Measurements from ENCODE around the gene SV2C.

SV2C gene

DNA sequence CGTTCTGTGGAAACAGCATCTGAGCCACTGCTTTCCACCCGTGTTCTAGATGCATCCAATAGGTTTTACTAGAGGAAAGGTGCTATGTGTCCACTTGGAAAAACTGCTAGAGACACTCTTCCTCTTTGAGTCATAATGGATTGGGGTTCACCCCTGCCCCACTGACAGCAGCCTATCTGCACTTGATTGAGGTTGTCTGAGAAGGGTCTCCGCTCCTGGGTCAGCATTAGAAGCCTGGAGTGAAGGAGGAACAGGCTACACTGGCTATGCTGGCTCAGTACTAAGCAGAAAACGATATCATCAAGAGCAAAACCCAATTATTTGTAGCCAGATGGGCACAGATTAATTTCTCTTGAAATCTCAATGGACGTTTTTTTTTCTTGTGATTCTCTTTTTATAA lies 167.3 kb downstream of the SV2C start:
- DNase-seq (ENCODE audit: low read depth in 2 of 2), result no peak

DNA sequence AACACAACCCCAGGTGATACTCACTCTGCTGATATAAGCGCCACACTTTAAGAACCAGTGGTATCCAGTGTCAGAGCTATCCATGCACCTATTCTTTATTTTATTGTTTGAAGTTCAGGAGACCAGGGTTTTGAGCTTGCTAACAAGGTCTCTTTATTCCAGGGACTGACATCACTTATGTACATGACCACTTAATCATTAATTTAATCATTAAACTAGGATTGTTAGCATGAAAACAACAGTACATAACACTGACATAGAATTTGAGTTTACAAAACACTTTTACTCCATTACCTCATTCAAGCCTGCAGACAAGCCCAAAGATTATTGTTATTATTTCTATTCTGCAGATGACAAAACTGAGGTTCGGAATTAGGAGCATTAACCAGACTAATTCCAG lies 168.5 kb downstream of the SV2C start:
- no peak for DNase-seq (ENCODE audit: low read depth in 2 of 2)

DNA sequence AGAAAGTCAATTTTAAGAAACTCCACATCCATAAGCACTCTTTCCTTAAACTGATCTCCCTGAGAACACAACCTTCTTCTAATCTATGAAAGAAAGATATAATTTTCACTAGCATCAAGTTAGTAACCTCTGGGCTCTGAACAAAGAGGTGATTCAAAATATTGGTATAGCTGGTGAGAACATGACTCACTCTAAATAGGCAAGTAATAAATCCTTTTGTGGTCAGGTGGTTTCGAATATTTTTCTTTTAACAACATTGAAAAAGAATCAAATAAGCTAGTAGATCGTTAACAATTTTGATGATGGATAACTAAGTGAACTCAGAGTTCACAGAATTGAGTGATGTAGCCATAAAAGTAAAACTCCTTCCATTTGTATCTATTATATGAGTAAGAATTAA lies 169.3 kb downstream of the SV2C start:
- no peak for DNase-seq (ENCODE audit: low read depth in 2 of 2)

DNA sequence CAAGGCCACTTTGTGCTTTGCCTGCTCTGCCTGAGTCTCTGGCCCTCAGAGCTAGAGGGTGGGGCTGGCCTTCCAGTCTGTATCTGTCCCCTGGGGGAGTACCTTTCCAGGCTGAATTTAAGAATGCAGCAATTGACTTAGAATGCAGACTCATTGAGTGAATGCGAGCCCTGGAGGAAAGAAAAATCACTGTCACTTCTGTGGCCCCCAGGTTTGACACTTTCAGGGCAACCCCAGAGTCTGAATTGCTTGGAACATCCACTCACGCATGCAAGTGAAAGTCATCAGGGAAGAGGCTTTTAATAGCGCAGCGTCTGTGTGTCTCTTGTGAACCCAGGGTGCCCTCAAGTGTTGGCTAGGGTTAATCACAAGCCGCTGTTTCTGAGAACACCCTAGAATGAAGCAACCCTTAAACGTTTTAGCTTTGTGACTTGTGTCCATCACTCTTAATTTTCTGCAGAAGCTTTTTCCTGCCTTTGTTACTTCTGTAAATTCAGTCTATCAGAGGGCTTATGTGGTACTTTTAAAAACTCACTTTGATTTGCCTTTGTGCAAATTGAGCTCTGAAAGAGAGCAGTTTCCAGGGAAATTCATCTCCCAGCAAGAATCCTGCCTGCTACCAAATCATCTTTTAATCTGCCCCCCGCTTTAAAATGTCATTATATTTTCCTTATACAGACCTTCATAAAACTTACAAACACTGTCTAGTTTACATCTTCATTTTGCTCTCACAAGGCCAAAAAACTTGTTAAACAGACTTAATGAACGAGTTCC lies 173.1 kb downstream of the SV2C start:
- peak; percentile 14 to 50 for DNase-seq (ENCODE audit: low read depth in 2 of 2)

DNA sequence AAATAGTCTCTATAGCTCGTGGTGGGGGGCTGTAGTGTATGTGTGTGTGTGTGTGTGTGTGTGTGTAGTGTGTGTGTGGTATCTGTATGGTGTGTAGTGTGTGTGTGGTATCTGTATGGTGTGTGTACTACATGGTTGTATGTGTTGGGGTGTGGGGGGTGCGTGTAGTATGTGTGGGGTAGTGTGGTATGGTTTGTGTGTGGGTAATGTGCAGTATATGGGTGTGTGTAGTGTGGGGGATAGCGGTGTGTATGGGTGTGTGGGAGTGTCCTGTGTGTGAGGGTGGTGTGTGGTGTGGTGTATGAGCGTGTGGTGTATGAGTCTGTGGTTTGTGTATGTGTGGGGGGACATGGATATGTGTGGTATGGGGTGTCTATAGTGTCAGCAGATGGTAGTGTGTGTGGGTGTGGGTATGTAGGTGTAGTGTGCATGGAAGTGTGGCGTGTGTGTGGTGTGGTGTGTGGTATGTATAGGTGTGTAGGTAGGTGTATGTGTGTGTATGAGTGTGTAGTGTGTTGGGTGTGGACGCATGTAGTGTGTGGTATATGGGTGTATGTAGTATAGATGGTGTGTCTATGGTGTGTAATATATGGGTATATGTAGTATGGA lies 174.1 kb downstream of the SV2C start:
- no peak for DNase-seq (ENCODE audit: low read depth in 2 of 2)

DNA sequence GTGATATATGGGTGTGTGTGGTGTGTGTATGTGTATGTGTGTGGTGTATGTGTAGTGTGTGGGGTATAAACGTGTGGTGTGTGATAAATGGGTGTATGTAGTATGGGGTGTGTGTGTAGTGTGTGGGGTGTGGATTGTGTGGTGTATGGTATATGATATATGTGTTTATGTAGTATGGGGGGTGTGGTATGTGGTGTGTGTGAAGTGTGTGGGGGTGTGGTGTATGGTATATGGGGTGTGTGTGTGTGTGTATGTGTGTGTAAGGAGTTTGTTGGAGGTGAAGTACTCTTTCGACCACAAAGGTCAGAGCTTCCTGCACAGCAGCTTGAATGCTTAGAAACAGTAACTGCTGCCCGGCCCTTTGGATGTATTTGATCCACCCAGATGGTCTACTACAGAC lies 174.7 kb downstream of the SV2C start:
- no peak for DNase-seq (ENCODE audit: low read depth in 2 of 2)

DNA sequence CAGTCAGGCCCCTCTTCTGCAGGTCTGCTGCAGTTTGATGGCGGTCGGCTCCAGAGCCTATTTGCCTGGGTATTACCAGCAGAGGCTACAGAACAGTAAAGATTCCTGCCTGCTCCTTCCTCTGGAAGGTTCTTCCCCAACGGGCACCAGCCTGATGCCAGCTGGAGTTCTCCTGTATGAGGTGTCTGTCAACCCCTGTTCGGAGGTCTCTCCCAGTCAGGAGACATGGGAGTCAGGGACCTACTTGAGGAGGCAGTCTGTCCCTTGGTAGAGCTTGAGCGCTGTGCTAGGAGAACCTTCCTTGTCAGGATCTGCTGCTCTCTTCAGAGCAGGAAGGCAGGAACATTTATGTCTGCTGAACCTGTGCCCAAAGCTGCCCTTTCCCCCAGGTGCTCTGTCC lies 181.5 kb downstream of the SV2C start:
- DNase-seq (ENCODE audit: low read depth in 2 of 2), result no peak

DNA sequence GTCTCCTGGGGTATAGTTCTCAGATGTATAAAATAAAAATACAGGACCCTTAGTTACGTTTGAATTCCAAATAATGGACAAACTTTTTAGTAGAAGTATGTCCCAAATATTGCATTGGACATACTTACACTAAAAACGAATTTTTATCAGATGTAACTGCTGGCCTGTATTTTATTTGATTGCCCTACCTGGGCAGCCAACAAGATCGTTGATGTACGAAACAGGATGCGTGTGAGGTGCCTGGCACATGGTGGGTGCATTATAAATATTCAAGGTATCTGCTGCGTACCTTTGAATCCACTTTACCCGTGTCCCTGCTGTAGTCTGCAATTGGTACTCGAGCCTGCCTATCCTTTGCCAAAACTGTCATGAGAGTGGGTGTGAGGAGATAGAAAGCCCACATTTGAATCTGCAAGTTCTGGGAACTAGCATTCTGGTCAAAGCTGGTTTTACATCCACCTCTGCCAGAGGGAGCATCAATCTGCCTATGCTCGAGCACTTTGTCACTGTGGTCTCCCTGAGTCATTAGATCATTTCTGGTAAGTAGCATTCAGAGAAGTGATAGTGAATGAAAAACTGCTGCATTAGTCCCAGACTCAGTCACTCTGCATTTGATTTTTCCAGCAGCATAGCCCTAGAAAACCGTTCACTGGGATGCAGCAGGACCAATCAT lies 186.2 kb downstream of the SV2C start:
- no peak for DNase-seq (ENCODE audit: low read depth in 2 of 2)

DNA sequence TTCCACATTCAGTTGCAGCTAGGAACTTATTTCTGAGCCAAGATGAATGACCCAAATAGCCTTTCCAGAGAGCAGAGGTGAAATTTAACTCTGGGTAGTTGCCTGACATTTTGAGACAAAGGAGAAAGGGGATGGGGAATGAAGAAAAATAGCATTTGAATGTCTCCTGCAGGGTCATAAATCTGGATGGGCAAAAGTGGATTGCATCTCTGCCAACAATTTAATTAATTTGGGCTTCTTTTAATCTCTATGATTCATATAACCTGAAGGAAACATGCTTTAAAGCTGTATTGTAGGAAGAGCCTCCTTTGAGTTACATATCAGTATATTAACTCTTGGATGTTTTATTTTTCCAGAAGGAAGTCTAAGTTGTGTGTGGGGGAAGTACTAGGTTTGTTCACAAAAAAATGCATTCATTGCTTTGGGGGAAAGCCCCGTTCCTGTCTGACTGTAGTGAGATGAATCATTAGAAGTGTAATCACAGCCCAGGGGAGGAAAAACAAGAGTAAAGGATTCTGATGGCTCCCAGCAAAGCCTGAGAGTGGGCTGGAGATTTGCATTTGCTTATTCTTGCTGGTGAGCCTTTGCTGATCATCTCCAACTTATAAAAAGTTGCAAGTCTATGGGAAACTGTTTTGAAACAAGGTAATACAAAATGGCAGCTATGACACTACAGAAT lies 186.9 kb downstream of the SV2C start:
- DNase-seq (ENCODE audit: low read depth in 2 of 2), result peak in 1 of 2 donors; percentile 3

DNA sequence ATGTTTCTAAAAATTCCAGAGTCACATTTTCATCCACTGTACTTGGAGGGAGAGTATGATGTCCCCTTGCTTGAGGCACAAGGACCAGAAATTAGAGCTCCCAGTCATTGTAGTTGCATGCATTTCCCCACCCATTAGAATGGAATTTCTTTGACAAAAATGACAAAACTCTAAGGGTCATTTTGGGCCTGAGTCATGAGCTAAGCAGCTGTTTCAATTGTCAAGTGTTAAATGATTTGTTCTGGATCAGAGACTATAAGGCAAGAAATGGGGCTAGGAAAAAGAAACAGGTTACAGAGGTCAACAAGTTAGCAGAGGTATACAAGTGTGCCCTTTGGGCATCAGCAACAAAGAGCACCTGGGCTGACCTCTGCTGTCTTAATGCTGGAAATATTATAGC lies 188.7 kb downstream of the SV2C start:
- no peak for DNase-seq (ENCODE audit: low read depth in 2 of 2)

DNA sequence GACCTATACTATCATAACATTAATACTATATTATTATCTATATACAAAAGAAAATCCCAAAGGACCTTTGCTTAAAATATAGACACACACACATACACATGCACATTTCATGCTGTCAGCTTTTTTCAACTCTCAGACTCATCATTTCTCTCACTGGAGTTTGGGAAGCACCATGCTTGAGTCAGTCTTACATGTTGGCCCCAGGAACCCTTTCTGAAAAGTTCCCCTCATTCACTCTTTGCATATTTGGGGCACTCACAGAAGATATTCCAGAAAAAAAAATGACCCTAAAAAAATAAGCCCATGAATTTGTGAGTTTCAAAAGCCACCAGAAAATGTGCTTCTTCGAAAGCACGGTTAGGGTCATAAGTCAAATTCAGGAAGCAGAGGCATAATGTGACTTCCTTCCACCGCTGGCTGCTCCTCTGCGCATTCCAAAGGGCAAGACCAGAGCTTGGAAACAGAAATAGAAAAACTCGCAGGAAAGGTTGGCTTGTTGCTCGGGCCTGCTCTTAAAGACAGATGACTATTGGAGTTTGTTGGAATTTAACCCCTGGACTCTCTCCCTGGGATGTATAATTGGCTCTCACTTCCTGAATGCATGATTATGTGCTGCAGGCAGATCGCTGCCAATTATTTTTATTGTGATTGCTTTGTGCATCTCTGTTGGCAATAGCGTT lies 190.2 kb downstream of the SV2C start:
- DNase-seq (ENCODE audit: low read depth in 2 of 2), result no peak

DNA sequence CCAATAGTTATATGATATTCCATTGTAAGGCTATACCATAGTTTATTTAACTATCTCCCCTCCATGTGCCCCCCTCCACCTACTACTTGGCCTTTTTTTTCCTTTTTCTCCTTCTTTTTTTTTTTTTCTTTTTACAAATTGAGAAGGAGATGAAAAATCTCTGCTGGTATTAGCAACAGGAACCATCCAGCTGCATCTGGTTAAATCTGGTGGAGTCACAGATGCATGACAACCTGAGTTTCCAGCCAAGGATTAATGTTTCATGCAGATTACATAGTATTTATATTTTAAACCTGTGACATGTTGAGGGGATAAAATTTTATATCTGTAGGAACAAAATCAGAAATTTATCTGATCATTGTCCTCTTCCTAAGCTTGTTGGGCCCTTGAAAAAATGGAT lies 191.4 kb downstream of the SV2C start:
- DNase-seq (ENCODE audit: low read depth in 2 of 2), result no peak

DNA sequence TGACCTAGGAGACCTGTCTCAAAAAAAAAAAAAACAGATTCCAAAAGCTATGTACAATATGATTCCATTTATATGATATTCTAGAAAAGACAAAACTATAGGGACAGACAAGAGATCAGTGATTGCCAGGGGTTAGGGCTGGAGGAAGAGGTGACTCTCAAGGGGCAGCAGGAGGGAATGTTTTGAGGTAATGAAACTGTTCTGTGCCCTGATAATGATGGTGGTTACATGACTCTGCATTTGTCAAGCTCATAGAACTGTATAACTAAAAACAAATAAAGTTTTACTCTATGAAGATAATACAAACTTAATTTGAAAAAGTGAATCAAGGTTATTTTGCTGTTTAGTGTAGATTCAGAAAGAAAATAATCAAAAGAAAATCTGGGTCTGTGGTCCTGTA lies 194.6 kb downstream of the SV2C start:
- DNase-seq (ENCODE audit: low read depth in 2 of 2), result no peak

DNA sequence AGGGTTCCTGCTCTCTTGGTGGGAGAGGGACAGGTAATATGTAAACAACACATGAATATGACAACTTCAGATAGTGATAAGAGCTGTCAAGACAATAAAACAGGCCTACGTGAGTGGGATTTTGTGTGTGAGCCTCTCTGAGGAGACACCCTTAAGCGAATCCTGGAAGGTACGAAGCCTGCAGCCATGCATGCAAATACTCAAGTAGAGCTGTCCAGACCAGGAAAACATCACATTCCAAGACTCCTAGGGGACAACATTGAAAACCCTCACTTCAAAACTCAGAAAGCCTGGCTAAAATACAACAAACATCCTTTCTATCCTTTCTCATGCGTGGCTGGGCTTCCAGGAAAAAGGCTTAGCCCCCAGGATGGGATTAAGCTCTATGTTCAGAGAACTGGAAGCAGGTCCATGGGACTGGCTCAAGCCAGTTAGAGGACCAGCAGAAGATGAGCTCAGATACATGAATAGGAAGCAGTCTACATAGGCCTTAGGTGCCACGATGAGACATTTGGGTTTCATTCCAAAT lies 195.1 kb downstream of the SV2C start:
- no peak for DNase-seq (ENCODE audit: low read depth in 2 of 2)

DNA sequence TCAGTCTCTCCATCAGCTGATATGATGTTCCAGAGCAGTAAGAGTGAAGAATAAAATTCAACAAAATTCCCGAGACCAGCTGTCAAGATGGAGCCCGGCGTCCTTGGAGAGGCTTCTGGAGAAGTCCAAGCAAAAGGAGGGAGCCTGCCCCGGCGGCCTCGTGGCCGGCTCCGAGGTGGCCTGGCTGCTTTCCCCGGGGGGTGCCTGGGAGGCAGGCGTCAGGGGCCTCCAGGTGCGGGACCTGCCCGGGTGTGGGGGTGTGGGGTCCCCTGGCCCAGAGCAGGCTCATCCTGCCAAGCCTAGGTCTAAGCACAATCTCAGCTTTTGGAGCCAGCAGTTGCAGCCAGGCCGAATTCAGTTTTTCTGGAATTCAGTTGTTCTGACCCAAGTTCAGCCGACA lies 197.3 kb downstream of the SV2C start:
- DNase-seq (ENCODE audit: low read depth in 2 of 2), result no peak

DNA sequence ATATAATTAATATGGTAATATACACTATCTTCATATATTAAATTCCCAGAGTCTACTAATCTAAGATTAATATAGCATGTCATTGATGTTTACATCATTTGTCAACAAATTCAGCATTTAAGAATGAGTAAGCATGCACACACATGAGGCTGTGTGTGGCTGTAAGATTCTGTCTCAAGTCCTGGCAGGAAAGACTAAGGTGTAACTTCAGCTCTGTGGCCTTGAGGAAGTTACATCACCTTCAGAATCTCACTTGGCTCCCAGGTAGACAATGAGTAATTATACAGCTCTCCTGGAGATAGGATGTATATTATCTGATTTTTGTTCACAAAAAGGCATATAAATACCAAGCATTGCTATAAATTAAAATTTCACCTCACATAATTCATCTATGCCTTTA lies 200.5 kb downstream of the SV2C start:
- no peak for DNase-seq (ENCODE audit: low read depth in 2 of 2)

DNA sequence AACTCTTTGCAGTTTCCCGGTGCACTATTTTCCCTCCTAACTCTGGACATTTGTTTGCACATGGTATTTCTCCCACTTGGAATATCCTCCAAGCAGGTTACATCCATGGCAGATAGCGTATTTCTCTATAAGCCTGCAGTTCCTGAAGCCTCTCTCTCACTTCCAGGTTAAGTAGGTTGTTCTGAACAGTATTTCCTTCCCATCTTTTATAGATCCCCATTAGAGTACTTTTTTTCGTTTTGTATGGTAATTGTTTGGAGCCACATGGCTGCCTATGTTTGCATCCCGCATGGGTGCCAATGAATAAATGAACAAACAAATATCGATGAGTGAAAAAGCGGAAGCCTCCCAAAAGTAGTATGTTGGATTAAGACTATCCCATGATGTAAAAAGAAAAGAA lies 206.5 kb downstream of the SV2C start:
- no peak for DNase-seq (ENCODE audit: low read depth in 2 of 2)

DNA sequence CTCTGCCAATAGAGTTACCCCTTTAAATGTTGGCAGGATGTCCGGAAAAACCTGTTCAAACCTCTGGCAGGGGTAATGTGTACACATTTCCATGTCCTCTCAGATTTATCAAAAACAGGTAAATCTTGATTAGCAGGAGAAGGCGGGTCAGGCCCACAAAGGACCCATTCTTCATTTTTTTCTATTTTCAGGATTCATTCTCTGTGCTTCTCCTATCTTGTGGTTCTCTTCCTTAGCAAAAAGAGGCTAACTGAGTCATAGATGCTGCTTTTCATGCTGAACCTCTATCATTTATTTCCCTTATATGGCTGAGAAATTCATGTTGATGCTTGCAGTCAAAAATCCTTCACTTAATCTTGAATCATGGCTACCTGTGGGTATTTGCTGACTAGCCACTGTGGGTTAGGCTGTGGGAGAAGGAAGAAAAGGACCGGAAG lies 207.2 kb downstream of the SV2C start:
- DNase-seq (ENCODE audit: low read depth in 2 of 2), result no peak

DNA sequence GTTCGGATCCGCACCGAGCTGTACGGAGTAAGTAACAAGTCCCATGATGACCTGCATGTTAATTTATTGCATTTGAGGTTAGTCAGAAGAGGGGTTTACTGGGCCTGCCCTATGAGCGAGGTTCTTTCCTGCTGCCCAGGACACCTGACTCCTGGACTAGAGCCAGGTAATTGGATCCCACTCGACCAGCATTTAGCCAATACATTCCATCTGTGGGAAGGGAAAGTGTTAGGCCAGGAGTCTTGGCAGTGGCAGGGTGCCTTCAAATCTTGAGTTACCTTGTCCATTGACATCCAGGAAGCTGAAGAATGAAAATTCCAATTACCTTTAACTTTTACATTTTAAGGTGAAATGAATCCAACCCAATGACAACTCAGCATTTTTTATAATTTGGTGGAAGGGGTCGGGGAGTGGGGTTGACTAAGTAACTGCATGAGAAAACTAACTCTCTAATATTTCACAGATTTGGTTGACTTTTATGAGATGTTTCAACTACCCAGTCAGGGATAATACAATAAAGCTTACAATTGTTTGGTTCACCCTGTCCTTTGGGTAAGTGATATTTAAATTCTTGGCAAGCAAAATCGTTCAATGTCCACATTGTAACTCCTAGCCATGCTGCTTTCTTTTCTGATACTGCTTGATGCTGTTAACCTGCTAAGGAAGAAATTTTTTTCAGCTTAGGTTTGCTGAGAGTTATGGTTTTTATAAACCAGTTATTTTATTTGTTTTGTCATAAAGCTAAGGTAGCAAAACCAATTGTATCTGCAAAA lies 208.3 kb downstream of the SV2C start:
- no peak for DNase-seq (ENCODE audit: low read depth in 2 of 2)

DNA sequence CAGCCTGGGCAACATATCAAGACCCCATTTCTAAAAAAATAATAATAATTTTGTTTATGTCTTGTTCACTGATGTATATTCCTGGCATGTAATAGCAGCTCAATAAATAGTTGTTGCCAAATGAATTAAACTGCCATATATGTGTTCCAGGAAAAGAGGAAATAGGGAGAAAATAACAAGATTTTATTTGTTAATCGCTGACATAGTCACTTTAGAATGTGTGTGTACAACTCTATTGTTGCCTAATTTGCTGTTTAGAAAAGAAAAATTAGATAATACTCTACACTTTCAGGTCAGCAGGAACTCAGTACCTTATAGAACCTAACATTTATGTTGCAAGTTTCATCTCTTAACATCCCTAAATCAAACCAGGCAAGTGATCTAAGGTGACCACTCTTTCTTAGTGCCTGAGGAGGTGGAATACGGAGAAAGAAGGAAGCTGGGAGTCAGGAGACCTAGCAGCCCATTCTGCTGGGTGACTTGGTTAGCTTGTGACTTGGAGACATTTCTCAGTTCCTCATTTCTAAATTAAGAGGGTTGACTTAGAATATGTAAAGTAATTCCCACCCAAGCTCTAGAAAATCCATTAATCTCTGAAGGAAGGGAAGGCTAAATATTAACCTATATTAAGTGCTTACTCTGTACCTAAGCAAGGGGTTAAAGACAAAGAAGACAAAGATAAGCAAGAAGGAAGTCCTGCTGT lies 209.6 kb downstream of the SV2C start:
- DNase-seq (ENCODE audit: low read depth in 2 of 2), result no peak

Measured in stimulated activated CD4-positive, alpha-beta T cell treated with anti-CD3 and anti-CD28 coated beads, Interleukin-1b, Interleukin-23, amount 100 ng/mL, for 4 hours (primary cell).